GM12892 (cell line): ENCODE data around the gene AIP.

ENCODE experiments used
- DNase-seq: peaks from one replicate; pipeline ENCODE4 v3.0.0; 2011; ENCODE audit not compliant: insufficient read length
- FAIRE-seq: peaks from 2 replicates; lab custom pipeline; 2011; peaks lifted over from hg19 to GRCh38; lab: Jason Lieb, UNC
- POLR2A ChIP-seq: IDR thresholded peaks from 2 replicates; pipeline ENCODE4 v1.6.1; 2011; ENCODE audit warnings: low read depth, low read length, control low read depth
- POLR2AphosphoS5 ChIP-seq: IDR thresholded peaks from 2 replicates; pipeline ENCODE4 v1.6.1; 2011; ENCODE audit warnings: low read depth, low read length, control low read depth
- TAF1 ChIP-seq: IDR thresholded peaks from 2 replicates; pipeline ENCODE4 v1.6.1; 2011; ENCODE audit warnings: low read depth, mild to moderate bottlenecking, control low read depth, low read length, borderline replicate concordance

The AIP gene

DNA sequence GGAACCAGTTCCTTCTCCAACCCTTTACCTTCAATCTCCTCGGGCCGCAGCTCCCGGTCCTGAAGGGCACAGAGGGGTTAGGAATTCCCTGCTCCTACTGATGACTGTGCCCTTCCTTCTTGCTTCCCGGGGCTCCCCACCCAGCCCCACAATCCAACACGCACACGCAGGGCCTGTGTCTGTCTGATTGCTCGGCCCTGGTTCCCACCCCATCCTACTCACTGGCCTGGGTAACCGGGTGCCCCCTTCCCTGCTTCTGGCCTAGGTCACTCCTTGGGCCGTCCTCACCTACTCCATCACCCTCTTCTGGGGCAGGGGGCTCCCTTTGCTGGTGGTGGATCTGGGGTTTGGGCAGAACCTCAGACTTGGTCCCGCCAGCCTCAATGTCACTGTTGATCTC lies 39.1 kb downstream of the AIP start:
- TF ChIP-seq POLR2AphosphoS5 (no peak), TAF1 (no peak), POLR2A (no peak)
- FAIRE-seq (no peak), DNase-seq (no peak)

DNA sequence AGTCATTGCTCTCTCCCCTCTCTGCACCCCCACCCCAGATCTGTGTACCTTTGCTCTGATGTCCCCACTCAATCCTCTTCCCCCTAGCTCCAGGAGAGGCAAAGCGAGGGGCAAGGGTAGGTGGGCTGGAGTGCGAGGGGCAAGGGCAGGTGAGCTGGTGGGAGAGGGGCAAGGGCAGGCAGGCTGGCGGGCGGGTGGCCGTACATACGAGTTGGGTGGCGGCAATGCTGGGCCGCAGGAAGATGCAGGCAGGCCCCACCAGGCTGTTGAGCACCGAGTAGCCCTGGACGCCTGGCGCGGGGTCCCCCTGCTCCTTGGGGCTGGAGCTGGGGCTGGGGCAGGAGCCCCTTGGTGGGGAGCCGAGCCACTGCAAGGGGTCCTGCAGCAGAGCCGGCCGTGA lies 39.5 kb downstream of the AIP start:
- no peak for DNase-seq
- FAIRE-seq = no peak
- TF ChIP-seq POLR2AphosphoS5 = no peak

DNA sequence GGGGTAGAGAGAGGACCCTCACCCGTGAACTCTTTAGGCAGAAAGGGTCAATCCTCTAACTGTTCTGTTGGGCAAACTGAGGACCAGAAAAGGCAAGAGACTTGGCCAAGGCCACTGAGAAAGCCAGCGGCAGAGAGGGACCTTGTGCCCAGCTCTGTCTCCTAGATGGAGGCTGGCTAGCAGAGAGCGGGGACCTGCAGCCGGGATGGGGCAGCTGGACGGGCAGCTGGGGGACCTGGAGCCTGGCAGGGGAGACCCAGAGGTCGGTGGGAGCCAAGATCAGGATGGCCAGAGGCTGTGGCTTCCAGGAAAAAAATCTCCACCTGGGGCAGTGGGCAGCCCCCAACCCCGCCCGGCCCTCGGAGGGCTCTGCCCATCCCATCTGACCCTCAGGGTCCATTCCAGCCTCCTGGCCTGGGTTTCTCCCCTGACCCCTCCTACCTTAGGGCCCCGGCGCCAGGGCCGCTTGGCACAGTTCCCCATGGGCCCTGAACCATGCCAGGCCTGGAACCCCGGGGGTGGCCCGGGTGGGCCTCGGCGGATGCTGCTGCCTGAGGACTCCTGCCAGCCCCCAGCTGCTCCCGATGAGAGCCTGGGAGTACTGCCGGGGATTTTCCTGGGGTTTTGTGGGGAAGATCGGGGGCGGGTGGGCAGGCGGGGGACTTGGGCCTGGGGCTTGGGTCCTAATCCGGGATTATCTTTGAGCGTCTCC lies 40.2 kb downstream of the AIP start, which contains the start of gene CABP2:
Gene CABP2, minus strand, starts transcription at position 603 of the 712 bp plus-strand sequence. Its CDS starts 120 bp downstream, at position 483.
- no peak for TF ChIP-seq POLR2AphosphoS5
- TF ChIP-seq POLR2A = no peak
- no peak for TF ChIP-seq TAF1
- no peak for DNase-seq
- no peak for FAIRE-seq

DNA sequence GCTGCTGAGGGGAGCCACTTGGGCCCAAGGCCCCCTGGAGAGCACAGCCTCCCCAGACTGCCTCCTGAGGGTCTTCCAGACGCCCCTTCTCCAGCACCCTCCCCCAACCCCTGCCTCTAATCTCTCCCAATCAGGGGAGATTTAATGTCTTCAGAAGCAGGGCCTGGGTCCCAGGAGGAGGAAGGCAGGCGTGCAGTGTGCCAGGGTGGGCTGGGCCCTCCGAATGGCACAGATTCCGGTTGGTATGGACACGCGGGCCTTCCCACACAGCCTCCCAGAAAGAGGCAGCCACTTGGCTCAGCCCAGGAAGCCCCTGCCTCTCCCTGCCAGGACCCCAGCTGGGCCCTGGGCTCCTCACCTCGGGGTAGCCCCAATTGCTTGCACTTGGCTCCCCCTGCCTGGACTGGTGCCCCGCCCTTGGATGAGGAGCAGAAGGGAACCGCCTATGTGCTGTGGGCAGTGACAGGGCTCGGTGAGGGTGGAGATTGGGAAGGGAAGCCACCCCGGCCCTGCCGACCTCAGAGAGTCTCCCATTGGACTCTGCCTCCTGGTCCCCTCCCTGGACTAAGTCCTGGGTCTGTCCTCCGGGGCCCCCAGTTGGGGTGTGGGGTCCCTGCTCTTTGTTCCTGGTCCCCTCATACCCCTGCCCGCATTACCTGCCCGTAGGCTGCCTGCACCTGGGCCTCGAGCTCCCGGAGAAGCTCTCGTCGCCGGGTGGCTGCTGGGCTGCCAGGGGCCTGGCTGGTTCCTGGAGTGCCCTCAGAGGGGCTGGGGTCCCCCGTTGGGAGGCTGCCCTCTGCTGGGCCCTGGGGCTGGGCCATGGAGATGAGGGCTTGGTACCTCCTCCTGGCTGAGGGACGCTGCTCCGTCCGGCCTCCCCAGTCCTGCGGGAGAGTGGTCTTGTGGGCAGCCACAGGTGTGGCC lies 41.0 kb downstream of the AIP start:
- no peak for DNase-seq
- TF ChIP-seq TAF1 (no peak), POLR2A (no peak), POLR2AphosphoS5 (no peak)
- no peak for FAIRE-seq

DNA sequence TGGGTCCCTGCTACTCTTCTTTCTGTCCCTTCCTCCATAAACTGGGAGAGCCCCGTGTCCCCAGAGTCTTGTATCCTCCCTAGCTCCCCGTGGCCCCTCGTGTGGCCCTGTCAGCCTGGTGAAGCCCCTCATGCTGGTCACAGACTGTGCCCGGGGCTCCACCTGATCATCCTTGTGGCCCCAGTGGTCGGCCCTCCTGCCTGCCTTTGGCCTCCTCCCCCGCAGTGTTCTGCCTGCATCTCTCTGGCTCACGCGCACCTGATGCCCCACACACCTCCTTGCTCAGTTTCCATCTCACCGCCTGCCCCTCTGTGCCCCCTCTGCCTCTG lies 41.6 kb downstream of the AIP start:
- no peak for TF ChIP-seq POLR2A
- no peak for TF ChIP-seq TAF1
- TF ChIP-seq POLR2AphosphoS5 = no peak
- FAIRE-seq (no peak), DNase-seq (no peak)

DNA sequence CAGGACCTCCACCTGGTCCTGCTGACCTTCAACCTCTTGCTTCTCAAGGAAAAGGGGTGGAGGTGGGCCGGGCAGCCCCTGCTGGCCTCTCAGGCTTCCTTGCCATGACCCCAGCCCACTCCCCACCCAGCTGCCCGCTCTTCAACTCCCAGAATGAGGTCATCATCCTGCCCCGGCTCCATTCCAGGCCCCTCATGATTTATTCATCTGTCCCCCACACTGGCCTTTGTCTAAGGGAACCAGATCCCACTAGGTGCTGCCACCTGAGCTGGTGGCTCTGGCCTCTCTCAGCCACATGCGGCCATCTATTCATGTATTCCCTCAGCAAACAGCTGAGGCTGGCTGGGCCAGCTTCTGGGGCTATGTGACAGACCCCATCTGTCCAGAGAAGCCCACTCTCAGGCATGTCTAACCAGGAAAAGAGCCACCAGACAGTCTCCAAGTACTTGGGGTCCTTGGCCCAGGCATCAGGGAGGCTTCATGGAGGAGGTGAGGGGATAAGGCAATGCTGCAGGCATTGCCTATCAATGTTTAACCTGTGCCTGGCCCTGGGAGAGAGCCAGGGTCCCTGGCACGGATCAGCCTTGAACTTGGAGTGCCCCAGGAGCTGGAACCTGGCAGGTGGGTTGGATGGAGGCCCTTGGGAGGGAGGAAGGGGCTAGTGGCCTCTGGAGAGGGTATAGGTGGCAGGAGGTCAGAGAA lies 42.6 kb downstream of the AIP start:
- TF ChIP-seq POLR2AphosphoS5 (no peak), POLR2A (no peak), TAF1 (no peak)
- DNase-seq (no peak), FAIRE-seq (no peak)

DNA sequence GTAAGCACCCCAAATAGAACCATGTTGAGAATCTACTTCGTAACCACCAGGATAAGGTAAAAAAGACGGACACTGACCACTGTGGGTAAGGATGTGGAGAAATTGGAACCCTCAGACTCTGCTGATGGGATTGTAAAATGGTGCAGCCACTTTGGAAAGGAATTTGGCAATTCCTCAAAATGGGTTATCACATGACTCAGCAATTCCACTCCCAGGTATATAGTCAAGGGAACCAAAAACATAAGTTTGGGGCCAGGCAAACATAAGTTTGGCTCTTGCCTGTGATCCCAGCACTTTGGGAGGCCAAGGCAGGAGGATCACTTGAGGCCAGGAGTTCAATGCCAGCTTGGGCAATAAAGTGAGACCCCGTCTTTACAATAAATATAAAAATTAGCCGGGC lies 45.5 kb downstream of the AIP start:
- no peak for DNase-seq
- no peak for FAIRE-seq
- TF ChIP-seq TAF1 = no peak
- no peak for TF ChIP-seq POLR2A
- no peak for TF ChIP-seq POLR2AphosphoS5

DNA sequence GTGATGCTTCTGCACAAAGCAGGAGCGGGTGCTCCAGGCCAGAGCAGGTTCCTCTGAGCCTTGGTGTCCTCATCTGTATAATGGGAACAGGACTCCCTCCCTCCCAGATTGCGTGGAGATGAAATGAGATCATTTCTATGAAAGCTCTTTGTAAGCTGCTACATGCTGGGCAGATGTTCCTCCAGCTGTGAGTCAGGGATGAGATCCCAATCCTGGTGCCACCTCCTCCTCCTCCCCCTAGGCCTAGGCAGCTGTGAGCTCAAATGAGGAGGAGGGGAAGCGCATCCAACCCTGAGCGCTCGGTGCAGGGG lies 47.4 kb downstream of the AIP start:
- no peak for FAIRE-seq

DNA sequence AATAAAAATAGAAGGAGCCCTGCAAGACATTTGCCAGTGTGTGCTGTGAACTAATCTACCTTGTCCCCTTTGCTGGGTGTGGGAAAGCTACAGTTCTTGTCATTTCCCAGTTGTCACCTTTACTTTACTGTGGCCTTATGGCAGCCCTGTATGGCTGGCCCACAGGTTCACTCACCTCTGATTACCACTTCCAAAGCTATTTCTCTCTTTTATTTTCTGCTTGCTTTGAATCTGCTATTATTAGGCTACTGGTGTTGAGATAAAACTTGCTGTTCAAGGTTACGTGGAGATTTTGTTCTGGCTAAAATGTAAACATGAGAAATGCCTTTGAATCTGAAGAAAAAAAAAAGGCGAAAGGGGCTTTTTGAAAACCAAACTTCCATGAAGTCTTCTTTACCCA lies 50.1 kb downstream of the AIP start:
- FAIRE-seq (no peak), DNase-seq (no peak)
- TF ChIP-seq POLR2A (no peak), POLR2AphosphoS5 (no peak), TAF1 (no peak)

More for the DNA sequence above, 47.4 kb downstream of the AIP start:
- TF ChIP-seq TAF1 = no peak
- TF ChIP-seq POLR2AphosphoS5 = no peak
- no peak for TF ChIP-seq POLR2A
- no peak for DNase-seq

DNA sequence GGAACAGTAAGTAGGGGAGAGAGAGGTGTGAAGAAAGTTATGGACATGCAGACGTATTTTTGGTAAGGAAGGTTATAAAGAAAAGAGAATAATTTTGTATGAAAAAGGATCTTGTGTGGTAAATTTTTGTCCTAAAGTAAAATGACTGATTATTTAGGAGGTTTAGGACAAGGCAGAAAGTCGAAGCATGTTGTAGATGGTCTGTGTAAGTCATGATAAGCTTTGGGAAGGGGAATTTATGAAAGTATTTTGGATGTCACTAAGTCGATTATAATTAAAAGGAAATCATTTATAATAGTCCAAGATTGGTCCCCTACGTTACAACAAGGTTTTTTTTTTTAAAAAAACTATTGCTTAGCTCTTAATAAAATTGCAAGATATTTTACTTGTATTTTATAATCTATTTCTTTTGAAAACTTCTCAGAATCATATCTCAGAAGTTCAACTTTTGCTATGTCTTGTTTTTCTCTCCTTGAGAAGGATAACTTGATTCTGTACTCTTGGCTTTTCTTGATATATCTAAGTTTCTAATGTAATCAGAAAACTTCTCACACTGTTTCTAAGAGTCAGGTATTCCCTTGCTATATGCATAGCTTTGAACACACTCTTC lies 51.3 kb downstream of the AIP start:
- no peak for TF ChIP-seq TAF1
- no peak for TF ChIP-seq POLR2AphosphoS5
- no peak for TF ChIP-seq POLR2A
- no peak for FAIRE-seq
- DNase-seq = no peak

DNA sequence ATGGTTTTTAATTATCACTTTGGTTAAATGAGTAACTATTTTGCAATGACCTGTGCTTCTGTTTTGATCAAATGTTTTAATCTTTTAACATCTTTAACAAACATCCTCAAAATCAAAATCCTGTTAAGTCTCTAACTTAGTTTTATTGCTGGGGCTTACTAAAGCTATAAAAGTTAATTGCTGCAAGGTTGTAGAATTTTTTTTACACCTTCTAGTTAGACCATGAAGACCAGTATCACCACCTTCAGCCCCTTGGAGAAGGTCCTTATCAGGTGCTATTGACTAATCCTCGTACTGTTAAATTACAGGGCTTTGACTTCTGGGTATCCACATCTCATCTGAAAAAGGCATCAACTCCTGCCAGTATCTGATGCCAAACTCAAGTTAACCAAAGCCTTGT lies 52.7 kb downstream of the AIP start:
- FAIRE-seq (no peak), DNase-seq (no peak)
- no peak for TF ChIP-seq POLR2A
- TF ChIP-seq TAF1 = no peak
- TF ChIP-seq POLR2AphosphoS5 = no peak

DNA sequence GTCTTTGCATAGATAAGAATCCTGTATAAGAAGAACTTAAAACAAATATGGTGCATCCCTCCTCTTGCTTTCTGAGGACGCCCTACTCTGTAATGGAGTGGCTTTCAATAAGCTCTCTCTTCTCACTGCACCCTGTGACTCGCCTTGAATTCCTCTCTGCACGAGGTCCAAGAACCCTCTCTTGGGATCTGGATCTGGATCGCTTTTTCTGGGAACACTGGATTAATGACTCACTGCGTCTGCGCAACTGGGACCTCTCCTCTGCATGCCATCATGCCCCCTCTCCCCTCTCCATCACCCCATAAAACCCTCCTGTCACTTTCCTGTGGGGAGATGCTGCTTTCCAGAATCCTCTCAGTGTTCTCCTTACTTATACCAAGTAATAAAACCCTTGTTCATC lies 55.5 kb downstream of the AIP start:
- DNase-seq (no peak), FAIRE-seq (no peak)
- no peak for TF ChIP-seq POLR2AphosphoS5
- no peak for TF ChIP-seq POLR2A
- no peak for TF ChIP-seq TAF1
